DMS114 treated with DMSO at 0.1 percent for 48 hours (cell line): ENCODE measurements around the gene METTL3.
A peak's percentile ranks its signal among the peaks of the same experiment; 100 is the strongest.

Experiments used
- DNase-seq: peaks from one replicate; lab custom pipeline; 2025; ENCODE audit not compliant: unreplicated experiment; lab: John Stamatoyannopoulos, UW

METTL3 gene

GRCh38 chr14:21476925-21477681, 34.0 kb downstream of the METTL3 start, which contains the start of the genes RAB2B and TOX4:
TSS of gene RAB2B (minus strand) at chr14:21476959. CDS start at chr14:21476872, 87 bp downstream.
TSS of gene TOX4 (plus strand) at chr14:21477195. CDS start at chr14:21477279, 84 bp downstream.
- DNase-seq = peak; percentile 98

- no peak for DNase-seq
Observed at GRCh38 chr14:21476523-21476924, 34.6 kb downstream of the METTL3 start.

GRCh38 chr14:21475767-21476522, 35.2 kb downstream of the METTL3 start:
- no peak for DNase-seq

- no peak for DNase-seq
Observed at GRCh38 chr14:21467616-21468015, 43.5 kb downstream of the METTL3 start.

GRCh38 chr14:21455912-21456667, 55.0 kb downstream of the METTL3 start, which contains the start of gene CHD8:
TSS of gene CHD8 (minus strand) at chr14:21456123. CDS start at chr14:21431643, 24,480 bp downstream.
- peak; percentile 98 for DNase-seq

GRCh38 chr14:21455592-21455911, 55.6 kb downstream of the METTL3 start:
- DNase-seq = no peak

- DNase-seq = no peak
Observed at GRCh38 chr14:21454843-21455544, 56.1 kb downstream of the METTL3 start.

GRCh38 chr14:21449899-21450216, 61.3 kb downstream of the METTL3 start:
- no peak for DNase-seq
